HG03135 (cell line): ENCODE results near the gene KISS1R.

Experiments used
- ATAC-seq: cut with Tn5 transposase; IDR thresholded peaks from one replicate; pipeline ENCODE4 v1.9.1; 2021; ENCODE audit warnings: mild to moderate bottlenecking, moderate library complexity; ENCODE audit not compliant: unreplicated experiment

KISS1R gene

GRCh38 chr19:934865-935479 lies 17.8 kb downstream of the KISS1R start:
- ATAC-seq, result no peak

DNA sequence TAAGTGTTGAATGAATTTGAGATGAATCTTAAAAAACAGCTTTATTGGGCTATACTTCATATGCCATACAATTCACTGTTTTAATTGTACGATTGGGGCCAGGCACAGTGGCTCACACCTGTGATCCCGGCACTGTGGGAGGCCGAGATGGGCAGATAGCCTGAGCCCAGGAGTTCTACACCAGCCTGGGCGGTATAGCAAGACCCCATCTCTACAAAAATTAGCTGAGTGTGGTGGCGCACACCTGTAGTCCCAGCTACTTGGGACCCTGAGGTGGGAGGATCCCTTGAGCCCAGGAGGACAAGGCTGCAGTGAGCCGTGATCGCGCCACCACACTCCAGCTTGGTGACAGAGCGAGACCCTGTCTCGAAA lies 19.0 kb downstream of the KISS1R start:
- ATAC-seq, result no peak

DNA sequence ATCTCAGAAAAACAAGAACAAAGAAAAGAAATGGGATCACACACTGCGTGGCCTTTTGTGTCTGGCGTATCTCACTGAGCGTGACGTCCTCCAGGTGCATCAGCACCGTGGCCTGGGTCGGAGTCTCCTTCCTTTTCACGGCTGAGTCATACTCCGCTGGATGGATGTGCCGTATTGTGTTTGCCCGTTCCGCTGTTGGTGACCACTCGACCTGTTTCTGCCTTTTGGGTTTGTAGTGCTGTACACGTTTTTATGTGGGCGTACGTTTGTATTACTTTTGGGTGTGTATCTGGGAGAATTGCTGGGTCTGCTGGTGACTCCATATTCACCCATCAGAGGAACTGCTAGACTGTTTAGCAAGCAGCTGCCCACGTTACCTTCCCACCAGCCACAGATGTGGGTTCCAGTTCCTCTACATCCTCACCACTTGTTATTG lies 20.1 kb downstream of the KISS1R start:
- no peak for ATAC-seq

- ATAC-seq, result no peak
Measured at GRCh38 chr19:938233-938923, 21.2 kb downstream of the KISS1R start.

DNA sequence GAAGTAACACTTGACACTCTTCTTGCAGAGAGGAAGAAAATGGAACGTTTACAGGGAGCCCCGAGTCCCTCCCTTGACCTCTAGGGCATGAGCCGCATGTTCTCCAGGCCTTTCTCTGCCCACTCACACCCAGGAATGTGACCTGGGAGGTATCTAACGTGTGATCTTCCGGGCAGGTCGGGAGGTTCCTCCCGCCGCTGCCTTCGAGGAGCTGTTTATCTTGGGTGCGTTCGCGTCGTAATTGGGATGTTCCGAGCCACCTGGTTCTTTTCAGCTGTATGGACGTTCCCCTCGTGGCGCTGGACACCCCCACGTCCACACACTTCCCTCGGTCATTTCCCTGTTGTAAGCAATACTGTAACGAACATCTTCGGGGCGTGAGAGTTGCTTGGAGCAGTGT lies 22.3 kb downstream of the KISS1R start:
- ATAC-seq, result no peak

DNA sequence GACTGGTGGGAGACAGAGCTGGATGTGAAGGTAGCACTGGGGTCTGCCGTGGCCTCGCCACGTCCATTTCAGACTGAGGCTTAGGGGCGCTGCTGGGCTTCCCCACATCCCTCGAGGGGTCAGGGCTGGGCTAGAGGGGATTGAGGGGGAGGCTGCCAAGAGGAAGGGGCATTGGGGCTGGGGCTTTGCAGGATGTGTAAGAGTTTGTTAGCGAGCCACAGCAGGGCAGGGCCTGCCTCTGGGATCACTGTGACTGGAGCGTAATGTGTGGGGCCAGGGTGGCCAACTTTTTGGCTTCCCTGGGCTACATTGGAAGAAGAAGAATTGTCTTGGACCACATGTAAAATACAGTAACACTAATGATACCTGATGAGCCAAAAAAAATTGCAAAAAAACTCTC lies 22.8 kb downstream of the KISS1R start:
- no peak for ATAC-seq

DNA sequence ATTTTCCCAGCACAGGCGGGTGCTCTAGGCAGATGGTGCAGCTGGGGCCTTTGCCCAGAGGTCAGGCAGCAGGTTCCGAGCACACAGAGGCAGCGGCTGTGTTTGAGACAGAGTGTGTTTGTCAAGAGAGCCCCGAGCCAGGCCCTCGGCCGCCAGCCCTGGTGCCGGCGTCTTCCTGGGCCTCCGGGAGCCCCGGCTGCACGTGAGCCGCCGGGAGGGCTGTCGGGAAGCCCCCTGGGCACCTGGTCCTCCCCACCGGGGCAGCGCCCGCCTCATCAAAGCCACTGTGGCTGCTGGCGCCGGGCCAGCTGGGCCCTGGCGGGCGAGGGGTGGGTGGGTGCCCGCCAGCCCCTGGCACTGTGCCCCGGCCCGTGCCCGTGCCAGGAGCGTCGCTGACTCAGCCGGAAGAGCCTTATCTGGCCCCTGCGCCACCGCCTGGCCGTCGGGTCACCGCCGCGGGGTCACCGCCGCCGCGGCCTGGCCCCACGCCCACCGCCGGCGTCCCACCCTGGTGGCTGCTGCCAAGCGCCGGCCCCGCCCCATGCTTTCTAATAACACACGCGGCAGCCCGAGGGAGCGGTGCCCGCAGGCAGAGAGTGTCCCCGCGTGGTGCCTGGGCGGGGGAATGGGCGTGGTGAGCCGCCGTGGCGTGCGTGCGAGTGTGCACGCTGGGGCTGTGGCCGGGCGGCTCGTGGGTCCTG lies 23.6 kb downstream of the KISS1R start:
- ATAC-seq, result no peak

DNA sequence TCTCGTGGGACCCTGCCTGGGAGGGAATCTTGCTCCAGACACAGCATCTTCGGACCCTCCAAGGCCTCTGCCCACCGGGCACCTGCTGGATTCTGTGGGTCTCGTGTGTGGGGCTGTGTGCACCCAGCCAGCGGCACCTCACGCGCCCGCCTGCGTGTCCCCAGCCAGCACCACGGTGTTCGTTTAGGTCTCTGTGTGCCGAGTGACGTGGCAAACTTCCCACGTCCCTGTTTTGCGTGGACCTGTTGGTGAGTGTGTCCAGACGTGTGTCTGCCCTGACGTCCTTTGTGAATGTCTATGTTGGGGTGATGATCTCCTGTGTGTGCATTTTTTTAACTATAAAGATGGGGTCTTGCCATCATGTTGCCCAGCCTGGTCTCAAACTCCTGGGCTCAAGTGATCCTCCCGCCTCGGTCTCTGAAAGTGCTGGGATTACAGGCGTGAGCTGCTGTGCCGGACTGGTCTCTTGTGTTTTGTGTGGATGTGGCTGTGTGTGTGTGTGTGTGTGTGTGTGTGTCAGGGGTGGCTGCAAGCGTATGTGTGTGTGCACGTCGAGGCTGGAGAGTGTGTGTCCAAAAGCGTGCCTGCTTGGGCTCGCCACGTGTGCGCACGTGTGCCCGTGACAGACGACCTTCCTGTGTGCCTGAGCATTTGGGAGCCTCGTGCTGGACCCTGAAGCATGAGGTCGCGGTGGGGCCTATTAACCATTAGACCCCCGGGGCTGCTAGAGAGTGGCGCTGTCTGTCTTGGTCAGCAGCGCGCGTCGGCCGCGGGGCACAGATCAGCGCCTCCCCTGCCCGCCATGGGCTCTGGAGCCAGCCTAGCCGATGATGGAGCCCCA lies 24.4 kb downstream of the KISS1R start:
- no peak for ATAC-seq

GRCh38 chr19:942133-942645 lies 25.1 kb downstream of the KISS1R start:
- no peak for ATAC-seq

GRCh38 chr19:943551-944170 lies 26.5 kb downstream of the KISS1R start:
- ATAC-seq, result no peak

- ATAC-seq, result no peak
Measured at GRCh38 chr19:944171-944567, 27.0 kb downstream of the KISS1R start.

GRCh38 chr19:944663-945241 lies 27.6 kb downstream of the KISS1R start:
- ATAC-seq, result no peak

GRCh38 chr19:945401-946252 lies 28.5 kb downstream of the KISS1R start:
- ATAC-seq, result no peak

GRCh38 chr19:947090-947706 lies 30.1 kb downstream of the KISS1R start:
- ATAC-seq, result no peak

- peak; percentile 65 for ATAC-seq
Measured at GRCh38 chr19:947707-948539, 30.8 kb downstream of the KISS1R start.

GRCh38 chr19:948842-949496 lies 31.8 kb downstream of the KISS1R start:
- ATAC-seq, result no peak

DNA sequence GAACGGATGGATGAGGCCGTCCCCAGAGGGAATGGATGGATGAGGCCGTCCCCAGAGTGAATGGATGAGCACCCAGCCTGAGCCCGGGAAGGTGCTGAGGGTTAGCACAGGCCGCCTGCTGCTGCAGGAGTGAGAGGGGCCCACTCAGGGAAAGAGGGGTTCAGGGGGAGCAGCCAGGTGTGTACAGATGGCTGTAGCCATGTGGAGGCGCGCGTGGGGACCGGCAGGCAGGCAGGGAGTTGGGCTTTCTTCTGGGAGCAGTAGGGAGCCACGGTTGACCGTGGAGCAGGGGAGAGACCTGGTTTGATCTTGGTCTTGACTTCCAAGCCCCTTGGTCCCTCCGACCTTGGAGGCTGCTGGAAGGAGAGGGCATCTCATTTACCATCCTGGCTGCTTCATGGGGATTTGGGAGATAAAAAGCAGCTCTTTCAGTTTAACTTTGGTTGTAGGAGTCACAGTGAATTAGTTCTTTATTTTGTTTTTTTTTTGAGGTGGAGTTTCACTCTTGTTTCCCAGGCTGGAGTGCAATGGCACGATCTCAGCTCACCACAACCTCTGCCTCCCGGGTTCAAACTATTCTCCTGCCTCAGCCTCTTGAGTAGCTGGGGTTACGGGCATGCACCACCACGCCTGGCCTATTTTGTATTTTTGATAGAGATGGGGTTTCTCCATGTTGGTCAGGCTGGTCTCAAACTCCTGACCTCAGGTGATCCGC lies 33.4 kb downstream of the KISS1R start:
- no peak for ATAC-seq
